Pancreas (tissue), 10 donors: ENCODE data around the gene RPN2. TPM values are rescaled to one million over a fixed set of nuclear protein-coding genes. Genes with fewer than 3 reads are reported as not detected.

ENCODE experiments used
- ATAC-seq, 4 donors: fragments of 200-7000 bp; cut with Tn5 transposase; one replicate each; pipeline versions ENCODE4 v1.8.0 to v1.9.1; 2020; ENCODE audit warnings: mild to moderate bottlenecking in 4 of 4, moderate library complexity in 4 of 4
- DNase-seq, 6 donors: peaks; one replicate each; pipeline ENCODE4 v3.0.0-alpha.2; 2020
- FAIRE-seq: peaks from 2 replicates; lab custom pipeline; 2012; peaks lifted over from hg19 to GRCh38; lab: Jason Lieb, UNC
- H3K27ac ChIP-seq, 4 donors: fragments of 200-600 bp; sonication (generic); 1 replicate in 3 of 4; 2 replicates in 1 of 4; pipeline versions ENCODE4 v1.5.0 to v1.8.0; 2020
- H3K27me3 ChIP-seq, 4 donors: fragments of 200-600 bp; one replicate each; pipeline ENCODE4 v1.8.0; 2021
- H3K36me3 ChIP-seq, 3 donors: fragments of 200-600 bp; sonication (generic) in 1 of 3; one replicate each; pipeline versions ENCODE4 v1.5.0 to v1.8.0; 2020 to 2021
- H3K4me1 ChIP-seq, 3 donors: fragments of 200-600 bp; one replicate each; pipeline ENCODE4 v1.8.0; 2021
- H3K4me3 ChIP-seq, 4 donors: fragments of 200-600 bp; sonication (generic) in 2 of 4; one replicate each; pipeline versions ENCODE4 v1.5.0 to v1.8.0; 2020 to 2021
- H3K9me3 ChIP-seq, 4 donors: fragments of 200-600 bp; one replicate each; pipeline ENCODE4 v1.8.0; 2021
- WGBS, 2 donors: extraction: QIAGEN DNeasy Blood & Tissue Kit; methylation state at CpG; one replicate each; pipeline ENCODE4 v1.1.7; 2013; 5-methylcytosine and 5-hydroxymethylcytosine counted together
- intact Hi-C, 3 donors: fragments of 100-400 bp; cut with DNase I; formaldehyde crosslinking; loops; one replicate each; pipeline versions ENCODE4 v1.11.1 to v1.14.2; 2022
- polyA plus RNA-seq, 2 donors: library from polyadenylated mRNA; stranded (reverse); fragments of 200-250 nt; gene quantifications; one replicate each; pipeline ENCODE4 v1.2.3, GENCODE V29; 2013
- total RNA-seq, 6 donors: library from RNA; stranded (reverse); fragmentation: NEBNext Ultra II Directional in 4 of 6; extraction: Animal tissue kit (Norgen Biotek cat#: 25700) in 4 of 6; gene quantifications; one replicate each; pipeline versions ENCODE4 v1.2.1 to v1.2.4, GENCODE V29; 2021 to 2023
- TF ChIP-seq, protein P1 (sequence below), 4 donors: fragments of 200-600 bp; sonication (generic) in 3 of 4; IDR thresholded peaks; one replicate each; pipeline versions ENCODE4 v1.5.0 to v1.8.0; 2021; ENCODE audit warnings: antibody characterized with exemption in 4 of 4
- donor health status: healthy with polysubstance abuse.
- donor health status: DM: no; HTN: no; CAD: no; lungs with moderate emphysema.
- donor health status: DM: no; HTN: no; CAD: no.
- donor health status: control.
- donor health status: control.
- donor health status: Bipolar disorder and iron deficiency.
- donor health status: DM: yes; HTN: yes; CAD: no.
- donor health status: DM: no; HTN: no; CAD: no.
- donor health status: DM: no; HTN: no; CAD: no.
- donor health status: DM: yes; HTN: yes; CAD: no.

RPN2 gene
- total and polyA plus RNA-seq, 8 donors, result 43.8 to 117 (median 80.9) TPM

DNA sequence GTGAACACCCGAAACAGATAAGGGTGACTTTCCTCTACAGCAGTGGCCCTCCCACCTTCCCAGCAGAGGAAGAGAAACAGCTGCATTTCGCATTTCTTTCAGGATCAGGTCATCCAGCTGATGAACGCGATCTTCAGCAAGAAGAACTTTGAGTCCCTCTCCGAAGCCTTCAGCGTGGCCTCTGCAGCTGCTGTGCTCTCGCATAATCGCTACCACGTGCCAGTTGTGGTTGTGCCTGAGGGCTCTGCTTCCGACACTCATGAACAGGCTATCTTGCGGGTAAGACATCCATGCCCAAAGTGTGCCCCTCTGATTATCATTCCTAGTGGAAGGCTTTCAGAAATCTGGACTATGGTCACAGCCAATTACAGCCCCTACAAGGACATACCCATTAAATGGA, 28.0 kb downstream of the RPN2 start:
- DNase-seq (no peak), FAIRE-seq (no peak), ATAC-seq (no peak)
- H3K4me1 ChIP-seq, result peaks cover 3 to 18% (median 11%) of the 10 kb centered on the region in 3 donors
- H3K27me3 ChIP-seq, result no peaks in the 10 kb centered on the region
- H3K4me3 ChIP-seq, result no peak overlapping the region
- no peaks in the 10 kb centered on the region for H3K9me3 ChIP-seq
- peaks cover 0 to 40% (median 33%) of the 10 kb centered on the region in 3 donors for H3K36me3 ChIP-seq
- WGBS, 2 donors, result 74 to 79% methylated on average over 11 of the region's 11 CpGs
- TF ChIP-seq, protein P1, sequence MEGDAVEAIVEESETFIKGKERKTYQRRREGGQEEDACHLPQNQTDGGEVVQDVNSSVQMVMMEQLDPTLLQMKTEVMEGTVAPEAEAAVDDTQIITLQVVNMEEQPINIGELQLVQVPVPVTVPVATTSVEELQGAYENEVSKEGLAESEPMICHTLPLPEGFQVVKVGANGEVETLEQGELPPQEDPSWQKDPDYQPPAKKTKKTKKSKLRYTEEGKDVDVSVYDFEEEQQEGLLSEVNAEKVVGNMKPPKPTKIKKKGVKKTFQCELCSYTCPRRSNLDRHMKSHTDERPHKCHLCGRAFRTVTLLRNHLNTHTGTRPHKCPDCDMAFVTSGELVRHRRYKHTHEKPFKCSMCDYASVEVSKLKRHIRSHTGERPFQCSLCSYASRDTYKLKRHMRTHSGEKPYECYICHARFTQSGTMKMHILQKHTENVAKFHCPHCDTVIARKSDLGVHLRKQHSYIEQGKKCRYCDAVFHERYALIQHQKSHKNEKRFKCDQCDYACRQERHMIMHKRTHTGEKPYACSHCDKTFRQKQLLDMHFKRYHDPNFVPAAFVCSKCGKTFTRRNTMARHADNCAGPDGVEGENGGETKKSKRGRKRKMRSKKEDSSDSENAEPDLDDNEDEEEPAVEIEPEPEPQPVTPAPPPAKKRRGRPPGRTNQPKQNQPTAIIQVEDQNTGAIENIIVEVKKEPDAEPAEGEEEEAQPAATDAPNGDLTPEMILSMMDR (IDR thresholded peaks at IDR 0.05), result no peak
- no peak overlapping the region for H3K27ac ChIP-seq
- intact Hi-C loops, result no loop called here

DNA sequence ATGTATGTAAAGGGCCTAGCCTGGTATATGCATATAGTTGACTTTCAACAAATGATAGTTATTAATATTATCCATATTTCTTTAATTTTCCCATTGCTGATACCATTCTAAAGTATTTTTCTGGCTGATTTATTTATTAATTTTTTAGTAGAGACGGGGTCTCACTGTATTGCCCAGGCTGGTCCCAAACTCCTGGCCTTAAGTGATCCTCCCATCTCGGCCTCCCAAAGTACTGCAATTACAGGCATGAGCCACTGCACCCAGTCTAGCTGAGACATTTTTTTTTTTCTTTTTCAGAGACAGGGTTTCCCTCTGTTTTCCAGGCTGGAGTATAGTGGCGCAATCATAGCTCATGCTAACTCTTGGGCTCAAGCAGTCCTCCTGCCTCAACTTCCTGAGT, 30.1 kb downstream of the RPN2 start:
- intact Hi-C loops, result no loop called here
- DNase-seq (no peak), FAIRE-seq (no peak), ATAC-seq (no peak)
- 94 to 99% methylated on average over 3 of the region's 3 CpGs for WGBS, 2 donors
- Histone ChIP-seq H3K4me3 (no peak overlapping the region), H3K36me3 (peaks cover 0 to 35% (median 33%) of the 10 kb centered on the region in 3 donors), H3K9me3 (no peaks in the 10 kb centered on the region), H3K4me1 (peaks cover 3 to 18% (median 11%) of the 10 kb centered on the region in 3 donors), H3K27me3 (no peaks in the 10 kb centered on the region), H3K27ac (peak overlapping the region in 2 of 4 donors; percentile 10 to 34)
- TF ChIP-seq, protein P1 (IDR thresholded peaks at IDR 0.05), result no peak

DNA sequence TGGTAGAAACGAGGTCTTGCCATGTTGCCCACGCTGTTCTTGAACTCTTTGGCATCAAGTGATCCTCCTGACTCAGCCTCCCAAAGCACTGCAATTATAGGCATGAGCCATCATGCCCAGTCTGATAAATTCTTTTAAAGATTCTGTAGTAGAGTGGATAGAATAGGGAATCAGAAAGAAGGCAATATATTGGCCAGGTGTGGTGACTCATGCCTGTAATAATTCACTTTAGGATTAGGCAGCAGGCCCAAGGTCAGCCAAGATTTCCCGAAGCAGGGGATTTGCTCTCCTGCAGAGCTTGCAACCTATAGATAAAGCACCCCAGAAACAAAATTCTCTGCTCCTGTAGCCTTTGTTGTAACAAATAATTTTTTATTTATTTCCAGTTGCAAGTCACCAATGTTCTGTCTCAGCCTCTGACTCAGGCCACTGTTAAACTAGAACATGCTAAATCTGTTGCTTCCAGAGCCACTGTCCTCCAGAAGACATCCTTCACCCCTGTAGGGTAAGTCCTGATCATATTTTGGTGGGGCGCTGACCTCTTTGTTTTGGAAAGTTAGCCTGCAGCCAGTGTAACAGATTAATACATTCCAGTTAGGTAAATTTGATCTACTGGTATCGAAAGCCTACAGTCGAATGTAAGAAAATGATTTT, 30.7 kb downstream of the RPN2 start:
- DNase-seq (peak in 3 of 6 donors; percentile 29 to 71 (median 57)), ATAC-seq (peak; percentile 79 to 91 (median 87)), FAIRE-seq (no peak)
- H3K27me3 ChIP-seq, result no peaks in the 10 kb centered on the region
- no peaks in the 10 kb centered on the region for H3K9me3 ChIP-seq
- intact Hi-C loops, result no loop called here
- peaks cover 0 to 30% (median 28%) of the 10 kb centered on the region in 3 donors for H3K36me3 ChIP-seq
- TF ChIP-seq, protein P1 (IDR thresholded peaks at IDR 0.05), result no peak
- H3K4me1 ChIP-seq, result peaks cover 3 to 18% (median 11%) of the 10 kb centered on the region in 3 donors
- 60 to 65% methylated on average over 6 of the region's 6 CpGs for WGBS, 2 donors
- H3K4me3 ChIP-seq, result no peak overlapping the region
- H3K27ac ChIP-seq, result peak overlapping the region in 3 of 4 donors; percentile 10 to 41 (median 34)

DNA sequence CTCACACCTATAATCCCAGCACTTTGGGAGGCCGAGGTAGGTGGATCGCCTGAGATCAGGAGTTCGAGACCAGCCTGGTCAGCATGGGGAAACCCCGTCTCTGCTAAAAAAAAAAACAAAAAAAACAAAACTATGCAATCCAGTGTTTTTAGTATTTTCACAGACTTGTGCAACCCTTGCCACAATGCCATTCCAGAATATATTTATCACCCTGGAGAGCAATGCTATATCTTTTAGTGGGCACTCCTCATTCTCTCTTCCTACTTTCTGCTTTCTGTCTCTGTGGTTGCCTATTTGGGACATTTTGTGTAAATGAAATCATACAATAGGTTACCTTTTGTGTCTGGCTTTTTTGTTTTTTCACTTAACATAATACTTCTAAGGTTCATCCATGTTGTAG, 39.3 kb downstream of the RPN2 start:
- peaks cover 0 to 7% (median 3%) of the 10 kb centered on the region in 3 donors for H3K36me3 ChIP-seq
- TF ChIP-seq, protein P1 (IDR thresholded peaks at IDR 0.05), result no peak
- H3K9me3 ChIP-seq, result no peaks in the 10 kb centered on the region
- DNase-seq, result no peak
- intact Hi-C loops, result no loop called here
- peaks cover 7 to 8% (median 7%) of the 10 kb centered on the region in 3 donors for H3K4me1 ChIP-seq
- FAIRE-seq, result no peak
- no peaks in the 10 kb centered on the region for H3K27me3 ChIP-seq
- whole genome bisulfite sequencing, 2 donors, result 96 to 100% methylated on average over 4 of the region's 4 CpGs
- no peak overlapping the region for H3K4me3 ChIP-seq
- no peak for ATAC-seq
- H3K27ac ChIP-seq, result no peak overlapping the region

DNA sequence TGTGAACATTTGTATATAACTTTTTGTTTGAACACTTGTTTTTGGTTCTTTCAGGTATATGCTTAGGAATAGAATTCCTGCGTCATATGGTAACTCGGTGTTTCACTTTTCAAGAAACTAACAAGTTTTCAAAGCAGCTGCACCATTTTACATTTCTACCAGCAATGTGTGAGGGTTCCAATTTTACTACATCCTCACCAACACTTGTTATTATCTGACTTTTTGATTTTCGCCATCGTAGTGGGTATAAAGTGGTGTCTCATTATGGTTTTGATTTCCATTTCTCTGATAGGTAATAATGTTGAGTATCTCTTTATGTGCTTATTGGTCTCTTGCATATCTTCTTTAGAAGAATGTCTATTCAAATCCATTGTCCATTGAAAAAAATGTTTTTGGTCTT, 39.8 kb downstream of the RPN2 start:
- Histone ChIP-seq H3K36me3 (peaks cover 3 to 11% (median 3%) of the 10 kb centered on the region in 3 donors), H3K9me3 (no peaks in the 10 kb centered on the region), H3K27ac (no peak overlapping the region), H3K4me1 (peaks cover 7 to 9% (median 7%) of the 10 kb centered on the region in 3 donors), H3K4me3 (no peak overlapping the region), H3K27me3 (no peaks in the 10 kb centered on the region)
- TF ChIP-seq, protein P1 (IDR thresholded peaks at IDR 0.05), result no peak
- WGBS, 2 donors, result 76 to 86% methylated on average over 4 of the region's 4 CpGs
- ATAC-seq (no peak), DNase-seq (no peak), FAIRE-seq (no peak)
- intact Hi-C loops, result no loop called here
